ENCODE measurements around the gene SOX6.

Gene SOX6

GRCh38 chr11:15927864-15928217 lies 428.5 kb downstream of the SOX6 start:
- H3K9me3 ChIP-seq (replicated peaks in 1 of 2; ENCODE audit: control insufficient read depth in 2 of 2, insufficient read depth in 1 of 2, low read depth in 1 of 2, low read length in 2 of 2) = peaks cover 3 to 4% of the 10 kb centered on the region in 2 donors
- H3K9ac ChIP-seq (ENCODE audit: low read depth, low read length, poor library complexity) = no peak overlapping the region
- no peak overlapping the region for H3K23ac ChIP-seq (ENCODE audit: low read depth, low read length, poor library complexity)
- no peak overlapping the region for H3K4me3 ChIP-seq (ENCODE audit: low read length in 2 of 2)
- no peaks in the 10 kb centered on the region for H3K27me3 ChIP-seq (ENCODE audit: control insufficient read depth in 3 of 3, insufficient read depth in 3 of 3, low read depth in 1 of 3, low read length in 3 of 3)
- H2BK120ac ChIP-seq (ENCODE audit: low read depth, low read length) = no peak overlapping the region
- no peak overlapping the region for H4K8ac ChIP-seq (ENCODE audit: low read depth, low read length)
- H3K79me1 ChIP-seq (ENCODE audit: low read depth, low read length) = no peaks in the 10 kb centered on the region
- no peak overlapping the region for H2BK12ac ChIP-seq (ENCODE audit: low read length)
- H3K4me2 ChIP-seq (ENCODE audit: insufficient read depth, low read length, poor library complexity, severe bottlenecking) = no peak overlapping the region
- H2BK5ac ChIP-seq (ENCODE audit: low read length) = no peak overlapping the region
- DNase-seq (ENCODE audit: low spot score) = no peak
- H3K4ac ChIP-seq (ENCODE audit: low read length) = no peak overlapping the region
- no peak overlapping the region for H2AFZ ChIP-seq (ENCODE audit: low read length)
- no peak overlapping the region for H2BK15ac ChIP-seq (ENCODE audit: low read length)
- no peak overlapping the region for H3K14ac ChIP-seq (ENCODE audit: low read length)
- H3K27ac ChIP-seq (replicated peaks; ENCODE audit: low read length) = no peak overlapping the region
- no peaks in the 10 kb centered on the region for H3K36me3 ChIP-seq (replicated peaks in 1 of 2; ENCODE audit: control insufficient read depth in 2 of 2, insufficient read depth in 2 of 2, low read length in 2 of 2)
- no peak overlapping the region for H4K91ac ChIP-seq (ENCODE audit: low read depth, low read length, poor library complexity)
- no peak overlapping the region for H3K18ac ChIP-seq (ENCODE audit: low read length)
- H2AK5ac ChIP-seq (ENCODE audit: low read depth, low read length) = no peak overlapping the region
- H3K4me1 ChIP-seq (ENCODE audit: control insufficient read depth in 2 of 2, insufficient read depth in 1 of 2, low read depth in 1 of 2, low read length in 2 of 2) = no peaks in the 10 kb centered on the region

DNA sequence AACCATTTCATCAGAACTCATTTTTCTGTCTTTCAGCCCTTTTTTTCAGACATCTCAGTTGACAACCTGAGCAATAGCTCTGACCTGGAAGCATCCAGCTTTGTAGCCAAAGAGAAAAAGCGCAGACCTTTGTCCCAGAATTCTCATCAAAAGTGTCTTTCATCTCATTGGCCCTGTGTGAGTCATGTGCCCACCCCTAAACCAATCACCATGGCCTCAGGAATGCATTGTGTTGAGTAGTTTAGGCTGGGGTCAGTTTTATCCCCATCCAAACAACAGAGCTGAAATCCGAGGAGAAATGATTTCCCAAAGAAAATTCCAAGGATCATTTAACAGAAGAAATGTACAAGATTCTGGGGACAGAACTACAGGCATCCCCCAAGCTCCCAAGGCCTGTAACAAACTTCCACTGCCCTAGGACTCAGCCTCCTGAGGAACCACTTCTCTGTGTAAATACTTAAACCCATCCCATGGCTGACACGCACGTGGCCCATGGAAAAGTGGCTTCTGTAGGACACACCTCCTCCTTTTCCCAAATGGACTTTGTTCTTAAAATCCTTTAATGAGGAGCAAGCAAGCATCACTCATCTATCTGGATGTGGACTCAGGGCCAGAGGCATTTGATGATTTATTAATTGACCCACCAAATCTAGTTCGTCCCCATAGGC lies 429.0 kb downstream of the SOX6 start:
- no peak overlapping the region for H3K14ac ChIP-seq (ENCODE audit: low read length)
- no CpG with 5 or more reads among the region's 5 CpGs for WGBS, 2 donors (ENCODE audit: extremely low coverage in 2 of 2, insufficient read length in 2 of 2, insufficient replicate concordance in 1 of 2)
- H2AK5ac ChIP-seq (ENCODE audit: low read depth, low read length) = no peak overlapping the region
- no peak overlapping the region for H2BK15ac ChIP-seq (ENCODE audit: low read length)
- H3K4me2 ChIP-seq (ENCODE audit: insufficient read depth, low read length, poor library complexity, severe bottlenecking) = no peak overlapping the region
- H3K27me3 ChIP-seq (ENCODE audit: control insufficient read depth in 3 of 3, insufficient read depth in 3 of 3, low read depth in 1 of 3, low read length in 3 of 3) = no peaks in the 10 kb centered on the region
- H3K4me1 ChIP-seq (ENCODE audit: control insufficient read depth in 2 of 2, insufficient read depth in 1 of 2, low read depth in 1 of 2, low read length in 2 of 2) = no peaks in the 10 kb centered on the region
- no peak overlapping the region for H3K18ac ChIP-seq (ENCODE audit: low read length)
- no peak overlapping the region for H3K9ac ChIP-seq (ENCODE audit: low read depth, low read length, poor library complexity)
- no peaks in the 10 kb centered on the region for H3K36me3 ChIP-seq (replicated peaks in 1 of 2; ENCODE audit: control insufficient read depth in 2 of 2, insufficient read depth in 2 of 2, low read length in 2 of 2)
- no peak overlapping the region for H4K91ac ChIP-seq (ENCODE audit: low read depth, low read length, poor library complexity)
- H2AFZ ChIP-seq (ENCODE audit: low read length) = no peak overlapping the region
- H3K79me1 ChIP-seq (ENCODE audit: low read depth, low read length) = no peaks in the 10 kb centered on the region
- no peak overlapping the region for H3K4me3 ChIP-seq (ENCODE audit: low read length in 2 of 2)
- H3K4ac ChIP-seq (ENCODE audit: low read length) = no peak overlapping the region
- H3K27ac ChIP-seq (replicated peaks; ENCODE audit: low read length) = no peak overlapping the region
- no peak overlapping the region for H2BK12ac ChIP-seq (ENCODE audit: low read length)
- no peak overlapping the region for H4K8ac ChIP-seq (ENCODE audit: low read depth, low read length)
- no peak overlapping the region for H2BK120ac ChIP-seq (ENCODE audit: low read depth, low read length)
- H3K23ac ChIP-seq (ENCODE audit: low read depth, low read length, poor library complexity) = no peak overlapping the region
- H2BK5ac ChIP-seq (ENCODE audit: low read length) = no peak overlapping the region
- H3K9me3 ChIP-seq (replicated peaks in 1 of 2; ENCODE audit: control insufficient read depth in 2 of 2, insufficient read depth in 1 of 2, low read depth in 1 of 2, low read length in 2 of 2) = peaks cover 3 to 4% of the 10 kb centered on the region in 2 donors
- no peak for DNase-seq (ENCODE audit: low spot score)

- H4K8ac ChIP-seq (ENCODE audit: low read depth, low read length) = no peak overlapping the region
- H2BK120ac ChIP-seq (ENCODE audit: low read depth, low read length) = no peak overlapping the region
- WGBS, 2 donors (ENCODE audit: extremely low coverage in 2 of 2, insufficient read length in 2 of 2, insufficient replicate concordance in 1 of 2) = no CpG with 5 or more reads among the region's 2 CpGs
- H3K14ac ChIP-seq (ENCODE audit: low read length) = no peak overlapping the region
- H2AFZ ChIP-seq (ENCODE audit: low read length) = no peak overlapping the region
- no peak overlapping the region for H3K18ac ChIP-seq (ENCODE audit: low read length)
- no peaks in the 10 kb centered on the region for H3K27me3 ChIP-seq (ENCODE audit: control insufficient read depth in 3 of 3, insufficient read depth in 3 of 3, low read depth in 1 of 3, low read length in 3 of 3)
- H3K4ac ChIP-seq (ENCODE audit: low read length) = no peak overlapping the region
- H3K23ac ChIP-seq (ENCODE audit: low read depth, low read length, poor library complexity) = no peak overlapping the region
- no peak overlapping the region for H4K91ac ChIP-seq (ENCODE audit: low read depth, low read length, poor library complexity)
- H3K79me1 ChIP-seq (ENCODE audit: low read depth, low read length) = no peaks in the 10 kb centered on the region
- DNase-seq (ENCODE audit: low spot score) = no peak
- H3K9me3 ChIP-seq (replicated peaks in 1 of 2; ENCODE audit: control insufficient read depth in 2 of 2, insufficient read depth in 1 of 2, low read depth in 1 of 2, low read length in 2 of 2) = peaks cover 3 to 4% of the 10 kb centered on the region in 2 donors
- no peak overlapping the region for H3K4me2 ChIP-seq (ENCODE audit: insufficient read depth, low read length, poor library complexity, severe bottlenecking)
- no peak overlapping the region for H3K9ac ChIP-seq (ENCODE audit: low read depth, low read length, poor library complexity)
- H2AK5ac ChIP-seq (ENCODE audit: low read depth, low read length) = no peak overlapping the region
- H2BK15ac ChIP-seq (ENCODE audit: low read length) = no peak overlapping the region
- H2BK12ac ChIP-seq (ENCODE audit: low read length) = no peak overlapping the region
- no peak overlapping the region for H2BK5ac ChIP-seq (ENCODE audit: low read length)
- H3K4me3 ChIP-seq (ENCODE audit: low read length in 2 of 2) = no peak overlapping the region
- H3K27ac ChIP-seq (replicated peaks; ENCODE audit: low read length) = no peak overlapping the region
- no peaks in the 10 kb centered on the region for H3K36me3 ChIP-seq (replicated peaks in 1 of 2; ENCODE audit: control insufficient read depth in 2 of 2, insufficient read depth in 2 of 2, low read length in 2 of 2)
- peaks cover 0 to under 1% of the 10 kb centered on the region in 2 donors for H3K4me1 ChIP-seq (ENCODE audit: control insufficient read depth in 2 of 2, insufficient read depth in 1 of 2, low read depth in 1 of 2, low read length in 2 of 2)
Observed at GRCh38 chr11:15926071-15926470, 430.3 kb downstream of the SOX6 start.

GRCh38 chr11:15923183-15923582 lies 433.2 kb downstream of the SOX6 start:
- DNase-seq (ENCODE audit: low spot score) = no peak
- Histone ChIP-seq H2BK5ac (ENCODE audit: low read length) (no peak overlapping the region), H3K36me3 (replicated peaks in 1 of 2; ENCODE audit: control insufficient read depth in 2 of 2, insufficient read depth in 2 of 2, low read length in 2 of 2) (no peaks in the 10 kb centered on the region), H3K27me3 (ENCODE audit: control insufficient read depth in 3 of 3, insufficient read depth in 3 of 3, low read depth in 1 of 3, low read length in 3 of 3) (peaks cover 0 to 3% (median 0%) of the 10 kb centered on the region in 3 experiments), H3K4me1 (ENCODE audit: control insufficient read depth in 2 of 2, insufficient read depth in 1 of 2, low read depth in 1 of 2, low read length in 2 of 2) (peaks cover 0 to 9% of the 10 kb centered on the region in 2 donors), H2AK5ac (ENCODE audit: low read depth, low read length) (no peak overlapping the region), H4K91ac (ENCODE audit: low read depth, low read length, poor library complexity) (no peak overlapping the region), H4K8ac (ENCODE audit: low read depth, low read length) (no peak overlapping the region), H3K14ac (ENCODE audit: low read length) (no peak overlapping the region), H3K9me3 (replicated peaks in 1 of 2; ENCODE audit: control insufficient read depth in 2 of 2, insufficient read depth in 1 of 2, low read depth in 1 of 2, low read length in 2 of 2) (no peaks in the 10 kb centered on the region), H3K4me3 (ENCODE audit: low read length in 2 of 2) (no peak overlapping the region), H2BK15ac (ENCODE audit: low read length) (no peak overlapping the region), H2AFZ (ENCODE audit: low read length) (no peak overlapping the region), H3K4ac (ENCODE audit: low read length) (no peak overlapping the region), H3K4me2 (ENCODE audit: insufficient read depth, low read length, poor library complexity, severe bottlenecking) (no peak overlapping the region), H2BK120ac (ENCODE audit: low read depth, low read length) (no peak overlapping the region), H3K79me1 (ENCODE audit: low read depth, low read length) (no peaks in the 10 kb centered on the region), H3K9ac (ENCODE audit: low read depth, low read length, poor library complexity) (no peak overlapping the region), H2BK12ac (ENCODE audit: low read length) (no peak overlapping the region), H3K27ac (replicated peaks; ENCODE audit: low read length) (no peak overlapping the region), H3K23ac (ENCODE audit: low read depth, low read length, poor library complexity) (no peak overlapping the region), H3K18ac (ENCODE audit: low read length) (no peak overlapping the region)
- WGBS, 2 donors (ENCODE audit: extremely low coverage in 2 of 2, insufficient read length in 2 of 2, insufficient replicate concordance in 1 of 2) = no CpG with 5 or more reads among the region's 2 CpGs

All from neuronal stem cell (in vitro differentiated cells).